BLaER1 (cell line): ENCODE data around the gene PEF1.

Experiments
- H3K27ac ChIP-seq: shearing (Covaris generic); formaldehyde crosslinking; 2 replicates; pipeline ENCODE4 v1.8.1; 2022
- H3K27me3 ChIP-seq: shearing (Covaris generic); formaldehyde crosslinking; 2 replicates; pipeline ENCODE4 v1.8.1; 2022
- H3K36me3 ChIP-seq: shearing (Covaris generic); formaldehyde crosslinking; 2 replicates; pipeline ENCODE4 v1.8.1; 2022
- H3K4me1 ChIP-seq: shearing (Covaris generic); formaldehyde crosslinking; 2 replicates; pipeline ENCODE4 v1.8.1; 2022
- H3K4me2 ChIP-seq: shearing (Covaris generic); formaldehyde crosslinking; 2 replicates; pipeline ENCODE4 v1.8.1; 2022
- H3K4me3 ChIP-seq: shearing (Covaris generic); formaldehyde crosslinking; 2 replicates; pipeline ENCODE4 v1.8.1; 2022
- H3K9ac ChIP-seq: shearing (Covaris generic); formaldehyde crosslinking; 2 replicates; pipeline ENCODE4 v1.8.1; 2022
- H3K9me3 ChIP-seq: shearing (Covaris generic); formaldehyde crosslinking; 2 replicates; pipeline ENCODE4 v1.8.1; 2022
- H4K20me1 ChIP-seq: shearing (Covaris generic); formaldehyde crosslinking; 2 replicates; pipeline ENCODE4 v1.8.1; 2022
- Cebpa-rat ChIP-seq: shearing (Covaris generic); IDR thresholded peaks from 2 replicates; pipeline ENCODE4 v1.8.1; 2022

PEF1 gene

GRCh38 chr1:31639543-31639942 lies 5.1 kb downstream of the PEF1 start:
- H3K4me2 ChIP-seq = 0 out of 2 replicates have a peak overlapping the region, but pooled peaks have one; percentile 6
- peaks cover 47% of the 10 kb centered on the region for H3K4me1 ChIP-seq
- H4K20me1 ChIP-seq = peaks cover 69% of the 10 kb centered on the region
- no peak overlapping the region for H3K4me3 ChIP-seq
- H3K27ac ChIP-seq = no peak overlapping the region
- no peak for TF ChIP-seq Cebpa-rat
- H3K36me3 ChIP-seq = peaks cover 41% of the 10 kb centered on the region
- no peaks in the 10 kb centered on the region for H3K27me3 ChIP-seq
- H3K9ac ChIP-seq = no peak overlapping the region
- no peaks in the 10 kb centered on the region for H3K9me3 ChIP-seq

DNA sequence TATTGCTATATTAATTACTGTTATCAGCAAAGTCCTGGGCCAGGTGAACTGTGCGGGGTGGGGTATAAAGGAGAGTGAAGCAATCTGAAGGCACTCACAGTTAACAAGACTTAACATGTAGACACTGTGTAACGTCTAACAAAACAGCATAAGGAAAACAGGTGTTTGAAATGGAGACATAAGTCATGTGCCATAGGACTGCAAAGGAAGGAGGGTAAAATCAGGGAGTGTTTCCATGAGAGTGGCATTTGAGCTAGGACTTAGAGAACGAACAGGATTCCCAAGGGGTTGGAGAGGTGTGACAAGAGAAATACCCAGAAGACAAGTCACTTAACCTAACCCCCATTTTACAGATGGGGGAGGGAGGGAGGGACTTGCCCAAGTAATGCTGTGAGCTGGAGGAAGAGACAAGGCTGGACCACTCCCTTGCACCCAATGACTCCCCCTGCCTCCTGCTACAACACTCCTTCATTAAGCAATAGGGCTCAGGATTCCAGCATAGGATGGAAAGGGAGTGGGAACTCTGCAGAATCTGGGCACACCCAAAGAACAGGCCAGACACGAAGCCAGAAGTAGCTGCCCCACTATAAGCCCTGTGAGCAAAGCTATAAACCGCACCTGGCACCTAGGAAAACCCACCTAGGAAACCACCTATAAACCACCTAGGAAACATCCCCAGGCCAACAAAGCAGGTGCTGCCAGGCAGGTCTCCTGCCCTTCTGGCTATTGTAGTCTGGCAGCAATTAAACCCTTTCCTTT lies 6.6 kb downstream of the PEF1 start:
- no peak overlapping the region for H3K4me2 ChIP-seq
- H3K27me3 ChIP-seq = no peaks in the 10 kb centered on the region
- H3K9ac ChIP-seq = no peak overlapping the region
- peaks cover 79% of the 10 kb centered on the region for H4K20me1 ChIP-seq
- H3K4me3 ChIP-seq = no peak overlapping the region
- no peak overlapping the region for H3K27ac ChIP-seq
- peaks cover 36% of the 10 kb centered on the region for H3K4me1 ChIP-seq
- H3K36me3 ChIP-seq = peaks cover 55% of the 10 kb centered on the region
- TF ChIP-seq Cebpa-rat = no peak
- H3K9me3 ChIP-seq = no peaks in the 10 kb centered on the region

GRCh38 chr1:31633117-31633516 lies 11.6 kb downstream of the PEF1 start:
- peaks cover 56% of the 10 kb centered on the region for H4K20me1 ChIP-seq
- no peak for TF ChIP-seq Cebpa-rat
- no peak overlapping the region for H3K4me2 ChIP-seq
- no peaks in the 10 kb centered on the region for H3K9me3 ChIP-seq
- peaks cover 89% of the 10 kb centered on the region for H3K36me3 ChIP-seq
- no peak overlapping the region for H3K27ac ChIP-seq
- H3K9ac ChIP-seq = peak overlapping the region; percentile 27; the same call in 1 of the 2 replicates
- no peaks in the 10 kb centered on the region for H3K27me3 ChIP-seq
- H3K4me3 ChIP-seq = no peak overlapping the region
- H3K4me1 ChIP-seq = peaks cover 16% of the 10 kb centered on the region

- no peak for TF ChIP-seq Cebpa-rat
- peaks cover 53% of the 10 kb centered on the region for H4K20me1 ChIP-seq
- H3K9me3 ChIP-seq = no peaks in the 10 kb centered on the region
- H3K27ac ChIP-seq = no peak overlapping the region
- no peaks in the 10 kb centered on the region for H3K27me3 ChIP-seq
- peaks cover 16% of the 10 kb centered on the region for H3K4me1 ChIP-seq
- peaks cover 92% of the 10 kb centered on the region for H3K36me3 ChIP-seq
- no peak overlapping the region for H3K4me3 ChIP-seq
- H3K9ac ChIP-seq = peak overlapping the region; percentile 27
- H3K4me2 ChIP-seq = no peak overlapping the region
These were observed 12.0 kb downstream of the PEF1 start for GRCh38 chr1:31632649-31633048.

- Histone ChIP-seq H3K9me3 (no peaks in the 10 kb centered on the region), H3K9ac (no peak overlapping the region), H4K20me1 (peaks cover 17% of the 10 kb centered on the region; the same call in 1 of the 2 replicates), H3K4me1 (peaks cover 29% of the 10 kb centered on the region), H3K27ac (no peak overlapping the region), H3K4me3 (no peak overlapping the region), H3K4me2 (no peak overlapping the region), H3K36me3 (peaks cover 73% of the 10 kb centered on the region), H3K27me3 (no peaks in the 10 kb centered on the region)
- TF ChIP-seq Cebpa-rat = no peak
These were observed 15.6 kb downstream of the PEF1 start for GRCh38 chr1:31628931-31629556.

DNA sequence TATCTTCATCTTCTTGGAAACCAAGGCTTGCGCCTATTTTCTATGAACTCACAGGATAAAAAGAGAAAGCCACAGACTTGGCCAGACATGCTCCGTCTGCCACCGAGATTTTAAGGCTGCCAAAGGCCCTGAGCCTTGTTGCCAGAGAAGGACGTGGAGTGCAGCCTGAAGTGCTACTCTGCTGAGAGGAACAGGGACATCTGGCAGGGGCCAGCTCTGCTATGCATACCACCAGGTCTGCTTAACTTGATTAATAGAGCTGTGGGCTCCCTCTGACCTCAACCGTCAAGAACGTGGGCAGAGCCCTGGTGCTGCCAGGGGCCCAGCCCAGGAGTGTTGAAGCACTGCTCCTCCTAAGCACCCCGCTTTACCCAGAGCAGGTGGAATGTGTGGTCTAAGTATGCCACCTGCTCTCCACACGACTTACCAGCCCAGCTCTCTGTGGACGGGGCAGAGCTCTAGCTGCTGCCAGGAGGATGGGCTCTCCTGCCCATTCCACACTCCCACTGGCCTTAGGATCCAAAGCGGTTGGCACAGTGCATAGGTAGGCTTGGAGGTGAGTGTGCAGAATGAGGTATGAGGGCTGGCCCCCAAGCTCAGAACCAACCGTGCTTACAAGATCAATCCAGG lies 16.6 kb downstream of the PEF1 start:
- H3K36me3 ChIP-seq = peaks cover 63% of the 10 kb centered on the region
- no peak overlapping the region for H3K4me2 ChIP-seq
- no peak overlapping the region for H3K4me3 ChIP-seq
- no peak overlapping the region for H3K27ac ChIP-seq
- H3K4me1 ChIP-seq = peaks cover 37% of the 10 kb centered on the region
- H3K9me3 ChIP-seq = no peaks in the 10 kb centered on the region
- H3K9ac ChIP-seq = no peak overlapping the region
- H3K27me3 ChIP-seq = no peaks in the 10 kb centered on the region
- peaks cover 11% of the 10 kb centered on the region; the same call in 1 of the 2 replicates for H4K20me1 ChIP-seq
- no peak for TF ChIP-seq Cebpa-rat

GRCh38 chr1:31627301-31627929 lies 17.3 kb downstream of the PEF1 start:
- H4K20me1 ChIP-seq = peaks cover 5% of the 10 kb centered on the region; the same call in 1 of the 2 replicates
- no peak overlapping the region for H3K4me3 ChIP-seq
- H3K27ac ChIP-seq = peak overlapping the region; percentile 22; the same call in 1 of the 2 replicates
- H3K4me2 ChIP-seq = no peak overlapping the region
- H3K36me3 ChIP-seq = peaks cover 57% of the 10 kb centered on the region
- no peak for TF ChIP-seq Cebpa-rat
- no peak overlapping the region for H3K9ac ChIP-seq
- H3K27me3 ChIP-seq = no peaks in the 10 kb centered on the region
- no peaks in the 10 kb centered on the region for H3K9me3 ChIP-seq
- H3K4me1 ChIP-seq = peaks cover 35% of the 10 kb centered on the region

GRCh38 chr1:31626223-31627207 lies 18.2 kb downstream of the PEF1 start:
- Histone ChIP-seq H3K4me1 (peaks cover 26% of the 10 kb centered on the region), H3K9me3 (no peaks in the 10 kb centered on the region), H3K27ac (peak overlapping the region; percentile 22; the same call in 1 of the 2 replicates), H3K27me3 (no peaks in the 10 kb centered on the region), H4K20me1 (no peaks in the 10 kb centered on the region), H3K4me3 (no peak overlapping the region), H3K9ac (no peak overlapping the region), H3K36me3 (peaks cover 48% of the 10 kb centered on the region), H3K4me2 (no peak overlapping the region)
- no peak for TF ChIP-seq Cebpa-rat
